Measurements from ENCODE around the gene PIGK. TPM values are rescaled to one million over a fixed set of nuclear protein-coding genes. Genes with fewer than 3 reads are reported as not detected.
A peak's percentile ranks its signal among the peaks of the same experiment; 100 is the strongest.
"Not testable (repeated sequence)": the region's sequence is repeated elsewhere in the genome, so short reads cannot be mapped to it uniquely, and the experiment has no call there.

The PIGK gene
- total RNA-seq, result 32.5 TPM

DNA sequence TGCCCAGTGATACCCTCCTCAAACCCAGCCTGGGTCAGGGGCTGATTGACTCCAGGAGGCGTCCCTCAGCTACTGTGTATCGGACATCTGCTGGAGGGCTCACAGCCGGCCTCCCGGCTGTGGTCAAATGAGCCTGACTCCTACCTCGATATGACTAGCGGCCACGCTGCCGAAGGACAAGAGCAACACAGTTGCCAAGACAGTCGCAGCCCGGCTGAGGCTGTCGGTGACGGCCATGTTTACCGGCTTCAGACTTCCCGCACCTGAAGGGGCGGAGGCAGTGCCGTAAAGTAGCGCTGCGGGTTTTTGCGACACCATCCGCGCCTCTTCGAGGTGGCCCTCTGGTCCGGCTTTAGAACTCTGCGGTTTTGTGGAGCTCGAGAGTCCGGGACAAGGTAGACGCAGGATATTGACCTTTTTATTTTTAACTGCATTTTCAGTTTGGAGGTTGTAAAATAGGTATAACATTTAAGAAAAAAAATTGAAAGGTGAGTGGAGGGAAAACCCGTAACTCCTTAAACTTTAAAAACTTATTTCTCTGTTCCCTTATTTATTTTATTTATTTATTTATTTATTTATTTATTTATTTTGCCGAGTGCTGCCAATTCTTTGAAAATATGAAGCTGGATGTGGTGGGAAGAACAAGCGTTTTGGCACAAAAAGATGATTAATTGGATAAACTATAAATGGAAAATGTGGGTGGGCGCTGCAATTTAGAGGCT is at the start of gene PIGK:
Gene PIGK, minus strand, starts transcription at position 265 of the 722 bp plus-strand sequence. Its CDS starts 28 bp downstream, at position 237.
- peak; percentile 92 for DNase-seq (ENCODE audit: low spot score)

DNA sequence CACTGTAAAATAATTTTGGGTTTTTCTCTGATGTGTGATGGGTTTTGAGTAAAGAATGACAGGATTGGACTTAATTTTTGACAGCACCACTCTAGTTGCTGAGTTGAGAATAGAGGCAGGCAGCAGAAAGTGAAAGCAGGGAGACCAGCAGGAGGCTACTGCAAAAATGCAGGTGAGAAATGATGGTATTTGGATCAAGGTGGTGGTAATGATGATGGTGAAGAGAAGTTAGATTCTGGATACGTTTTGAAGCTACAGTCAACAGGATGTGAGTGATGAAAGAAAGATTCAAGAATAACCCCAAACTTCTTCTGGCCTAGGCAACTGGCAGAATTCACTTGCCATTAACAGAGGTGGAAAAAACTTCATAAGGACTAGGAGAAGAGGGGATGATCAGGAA is 47.8 kb upstream of the PIGK start:
- DNase-seq (ENCODE audit: low spot score), result no peak

DNA sequence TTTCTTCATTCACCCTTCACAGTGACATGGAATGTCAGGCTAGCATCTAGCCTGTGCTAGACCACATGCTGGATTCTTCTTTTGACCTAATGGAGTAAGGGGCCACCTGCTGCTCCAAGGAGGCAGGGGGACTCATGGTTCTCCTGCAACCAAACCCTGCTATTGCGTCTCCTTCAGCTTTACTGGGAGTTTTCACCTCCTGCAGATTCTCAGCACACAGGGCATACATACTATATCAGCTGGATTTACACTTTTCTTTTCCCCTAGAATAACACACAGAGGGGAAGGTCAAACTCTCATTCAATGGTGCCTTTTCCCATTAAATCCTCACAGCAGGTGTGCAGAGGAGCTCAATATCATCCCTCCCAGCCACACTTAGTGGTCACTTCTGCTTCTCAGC is 46.0 kb upstream of the PIGK start:
- DNase-seq (ENCODE audit: low spot score), result no peak

DNA sequence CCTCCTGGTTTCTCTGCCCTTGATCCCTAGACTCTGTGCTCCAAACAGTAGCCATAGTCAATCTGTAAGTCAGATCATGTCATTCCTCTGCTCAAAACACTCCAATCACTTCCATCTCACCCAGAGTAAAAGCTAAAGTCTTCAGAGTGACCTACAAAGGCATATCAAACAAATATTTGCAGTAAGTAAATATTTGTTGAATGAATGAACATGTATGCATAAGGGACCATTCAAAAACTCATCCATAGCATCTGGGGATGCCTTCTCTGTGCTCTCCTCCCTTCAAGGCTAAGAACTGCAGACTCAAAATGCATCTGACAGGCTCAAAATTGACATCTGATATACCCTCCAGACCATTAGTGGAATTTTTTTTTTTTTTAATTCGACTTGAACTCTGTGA is 44.5 kb upstream of the PIGK start:
- DNase-seq (ENCODE audit: low spot score), result no peak

DNA sequence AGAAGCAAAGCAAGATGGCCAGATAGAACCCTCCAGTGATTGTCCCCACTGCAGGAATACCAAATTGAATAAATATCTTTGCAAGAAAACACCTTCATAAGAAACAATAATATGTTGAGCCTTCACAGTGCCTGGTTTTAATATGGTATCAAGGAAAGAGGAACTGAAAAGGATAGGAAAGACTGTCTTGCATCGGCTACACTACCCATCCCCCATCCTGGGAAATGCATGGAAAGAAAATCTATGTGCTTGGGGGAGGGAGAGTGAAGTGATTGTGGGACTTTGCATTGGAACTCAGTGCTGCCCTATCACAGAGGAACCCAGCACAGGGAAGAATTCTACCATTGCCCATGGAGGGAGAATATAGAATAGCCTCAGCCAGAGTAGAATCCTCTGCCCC is 34.0 kb upstream of the PIGK start:
- DNase-seq (ENCODE audit: low spot score), result no peak

DNA sequence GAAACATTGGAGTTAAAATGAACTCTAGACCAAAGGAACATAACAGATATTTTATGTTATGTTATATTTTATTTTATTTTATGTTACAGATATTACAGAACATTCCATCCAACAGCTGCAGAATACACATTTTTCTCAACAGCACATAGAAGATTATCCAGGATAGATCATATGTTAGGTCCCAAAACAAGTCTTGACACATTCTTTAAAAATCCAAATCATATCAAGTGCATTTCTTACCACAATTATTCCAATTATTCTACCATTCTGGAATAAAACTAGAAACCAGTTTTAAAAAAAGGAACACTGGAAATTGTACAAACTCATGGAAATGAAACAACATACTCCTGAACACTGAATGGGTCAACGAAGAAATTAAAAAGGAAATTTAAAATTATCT is 30.9 kb upstream of the PIGK start:
- no peak for DNase-seq (ENCODE audit: low spot score)

DNA sequence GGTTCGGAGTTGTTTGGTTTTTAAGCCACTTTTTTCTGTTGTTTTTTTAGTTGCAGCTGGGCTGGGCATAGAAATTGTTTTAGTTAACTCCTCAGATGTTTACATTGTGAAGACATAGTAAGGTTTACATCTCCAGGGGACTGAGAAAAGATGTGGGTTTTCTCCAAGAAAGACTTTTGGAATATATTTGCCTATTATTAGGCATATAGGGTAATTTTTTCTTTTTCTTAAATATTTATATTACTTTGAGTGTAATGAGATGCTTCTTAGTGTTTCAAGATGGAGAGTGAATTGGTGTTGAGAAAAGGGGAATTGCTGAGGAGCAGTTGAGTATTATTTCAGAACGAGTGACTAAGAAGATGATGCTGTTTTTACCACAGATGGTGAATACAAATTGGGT is 26.6 kb upstream of the PIGK start:
- DNase-seq (ENCODE audit: low spot score), result no peak

DNA sequence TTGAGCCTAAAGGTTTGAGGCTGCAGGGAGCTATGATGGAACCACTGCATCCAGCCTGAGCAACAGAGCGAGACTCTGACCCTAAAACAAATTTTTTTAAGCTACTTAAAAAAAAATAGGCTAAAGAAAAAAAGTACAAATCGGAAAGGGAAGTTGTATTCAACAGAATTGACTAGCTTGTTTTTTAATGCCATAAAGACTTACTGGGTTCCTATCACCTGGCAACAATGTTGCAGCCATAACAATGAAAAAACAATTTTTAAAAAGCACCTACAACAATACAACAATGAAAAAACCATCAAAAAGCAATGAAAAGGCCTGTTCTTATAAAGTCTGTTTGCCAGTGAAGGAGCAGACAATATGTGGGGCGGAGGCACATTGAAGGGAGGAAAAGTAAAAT is 20.1 kb upstream of the PIGK start:
- no peak for DNase-seq (ENCODE audit: low spot score)

DNA sequence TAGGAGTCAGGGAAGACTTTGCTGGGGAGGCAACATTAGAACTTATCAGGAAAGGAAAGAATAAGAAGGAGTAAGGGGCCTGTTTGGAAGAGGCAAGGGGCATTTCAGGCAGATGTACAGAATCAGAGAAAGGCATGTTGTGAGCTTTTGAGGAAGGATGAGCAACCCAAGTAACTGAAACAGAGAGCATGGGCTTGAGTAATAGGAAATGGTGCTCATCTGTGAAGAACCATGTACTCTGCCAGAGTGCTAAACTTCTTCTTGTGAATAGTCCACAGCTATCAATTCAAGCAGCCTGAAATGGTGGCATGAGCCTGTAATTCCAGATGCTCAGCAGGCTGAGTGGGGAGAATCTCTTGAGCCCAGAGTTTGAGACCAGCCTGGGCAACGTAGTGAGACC is 19.2 kb upstream of the PIGK start:
- DNase-seq (ENCODE audit: low spot score), result no peak

DNA sequence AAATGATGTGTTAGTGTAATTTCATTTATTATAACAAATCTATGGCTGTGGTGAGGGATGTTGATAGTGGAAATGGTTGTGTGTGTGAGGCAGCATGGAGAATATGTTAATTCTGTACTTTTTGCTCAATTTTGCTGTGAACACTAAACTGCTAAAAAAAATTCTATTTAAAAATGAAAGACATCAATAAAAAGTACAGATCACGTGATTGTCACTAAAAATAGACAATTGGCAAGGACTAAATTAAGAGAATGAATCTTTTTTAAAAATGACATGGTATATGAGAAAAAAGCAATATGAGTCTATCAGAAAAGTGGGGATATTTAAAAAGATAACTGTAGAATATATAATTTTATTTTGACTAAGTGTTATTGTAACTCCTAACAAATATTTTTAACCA is 15.7 kb upstream of the PIGK start:
- no peak for DNase-seq (ENCODE audit: low spot score)

DNA sequence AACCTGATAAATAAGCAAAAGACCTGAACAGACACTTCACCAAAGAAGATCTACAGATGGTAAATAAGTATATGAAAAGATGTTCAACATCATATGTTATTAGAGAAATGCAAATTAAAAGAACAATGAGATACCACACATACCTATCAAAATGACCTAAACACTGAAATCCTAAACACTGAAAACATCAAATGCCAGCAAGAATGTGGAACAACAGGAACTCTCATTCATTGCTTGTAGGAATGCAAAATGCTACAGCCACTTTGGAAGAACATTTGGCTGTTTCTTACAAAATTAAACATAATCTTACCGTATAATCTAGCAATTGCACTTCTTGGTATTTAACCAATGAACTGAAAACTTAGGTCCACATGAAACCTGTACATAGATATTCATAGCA is 14.9 kb upstream of the PIGK start:
- DNase-seq (ENCODE audit: low spot score), result no peak

DNA sequence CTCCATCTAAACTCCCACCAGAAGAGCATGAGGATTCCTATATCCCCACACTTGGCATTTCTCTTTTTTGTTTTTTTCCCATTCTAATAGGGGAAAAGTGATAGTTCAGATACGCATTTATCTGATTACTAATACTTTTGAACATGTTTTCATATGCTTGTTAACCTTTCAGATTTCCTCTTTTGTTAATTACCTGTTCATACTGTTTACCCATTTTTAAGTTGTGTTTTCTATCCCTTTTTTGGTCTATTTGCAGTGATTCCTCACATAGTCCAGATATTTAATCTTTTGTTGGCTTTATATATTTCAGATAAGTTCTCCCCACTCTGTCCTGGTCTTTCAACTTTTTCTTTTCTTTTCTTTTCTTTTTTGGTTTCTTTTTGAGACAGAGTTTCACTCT is 13.6 kb upstream of the PIGK start:
- no peak for DNase-seq (ENCODE audit: low spot score)

DNA sequence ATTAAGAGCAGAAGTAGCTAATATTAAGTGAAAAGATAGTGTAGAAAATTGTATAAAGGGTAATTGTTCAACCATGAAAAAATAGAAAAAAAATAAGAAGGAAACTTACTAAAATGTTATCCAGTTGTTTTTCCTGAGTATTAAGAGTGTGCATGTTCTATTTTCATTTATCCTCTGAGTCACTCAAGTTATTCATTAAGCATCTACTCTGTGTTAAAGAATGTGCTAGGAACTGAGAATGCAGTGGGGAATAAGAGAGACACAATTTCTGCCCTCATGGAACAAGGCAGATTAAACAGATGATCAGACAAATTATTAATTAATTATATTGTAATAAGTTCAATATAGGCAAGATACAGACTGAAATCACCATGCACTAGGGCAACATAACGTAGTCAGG is 10.8 kb upstream of the PIGK start:
- no peak for DNase-seq (ENCODE audit: low spot score)

DNA sequence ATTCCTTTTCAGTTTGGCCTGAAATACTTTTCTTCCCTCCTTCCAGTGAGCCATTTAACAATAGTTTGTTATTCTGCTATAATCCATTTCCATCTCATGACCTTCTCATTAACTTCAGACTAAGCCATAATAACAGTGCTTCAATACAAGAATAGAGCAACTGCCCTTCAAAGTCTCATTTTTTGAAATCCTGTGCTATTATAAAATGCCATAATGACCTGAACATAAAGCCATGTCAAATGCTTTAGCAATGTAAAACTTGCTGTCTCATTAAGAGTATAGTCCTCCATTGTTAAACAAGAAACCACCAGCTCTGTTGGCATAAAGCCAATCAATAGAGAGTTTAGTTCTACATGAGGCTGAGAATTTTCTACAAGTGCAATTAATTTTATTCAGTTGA is 9.6 kb upstream of the PIGK start:
- DNase-seq (ENCODE audit: low spot score), result no peak

DNA sequence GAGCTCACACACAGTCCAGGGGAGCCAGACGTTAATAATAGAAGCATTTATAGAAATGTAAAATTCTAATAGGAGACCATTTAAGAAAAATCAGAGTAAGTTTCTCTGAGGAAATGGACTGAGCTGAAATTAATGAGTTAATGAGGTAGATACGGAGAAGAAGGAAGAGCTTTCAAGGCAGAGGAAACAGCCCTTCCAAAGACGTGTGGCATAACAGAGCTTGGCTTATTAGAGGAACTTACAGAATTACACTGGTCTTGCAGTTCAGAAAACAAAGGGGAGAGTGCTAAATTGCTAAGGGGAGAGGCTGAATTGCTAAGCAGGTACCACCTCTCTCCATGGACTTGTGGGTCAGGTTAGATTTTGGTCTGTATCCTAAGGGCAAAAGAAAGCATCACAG is 8.2 kb upstream of the PIGK start:
- DNase-seq (ENCODE audit: low spot score), result no peak

DNA sequence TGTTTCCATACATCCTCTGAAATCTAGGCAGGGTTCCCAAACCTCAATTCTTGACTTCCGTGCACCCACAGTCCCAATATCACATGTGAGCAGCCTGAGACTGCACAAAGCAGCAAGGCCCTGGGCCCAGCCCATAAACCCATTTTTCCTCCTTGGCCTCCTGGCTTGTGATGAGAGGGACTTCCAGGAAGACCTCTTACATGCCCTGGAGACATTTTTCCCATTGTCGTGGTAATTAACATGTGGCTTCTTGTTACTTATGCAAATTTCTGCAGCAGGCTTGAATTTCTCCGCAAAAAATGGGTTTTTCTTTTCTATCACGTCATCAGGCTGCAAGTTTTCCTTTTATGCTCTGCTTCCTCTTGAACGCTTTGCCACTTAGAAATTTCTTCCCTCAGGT is 3.3 kb upstream of the PIGK start:
- DNase-seq (ENCODE audit: low spot score), result no peak

DNA sequence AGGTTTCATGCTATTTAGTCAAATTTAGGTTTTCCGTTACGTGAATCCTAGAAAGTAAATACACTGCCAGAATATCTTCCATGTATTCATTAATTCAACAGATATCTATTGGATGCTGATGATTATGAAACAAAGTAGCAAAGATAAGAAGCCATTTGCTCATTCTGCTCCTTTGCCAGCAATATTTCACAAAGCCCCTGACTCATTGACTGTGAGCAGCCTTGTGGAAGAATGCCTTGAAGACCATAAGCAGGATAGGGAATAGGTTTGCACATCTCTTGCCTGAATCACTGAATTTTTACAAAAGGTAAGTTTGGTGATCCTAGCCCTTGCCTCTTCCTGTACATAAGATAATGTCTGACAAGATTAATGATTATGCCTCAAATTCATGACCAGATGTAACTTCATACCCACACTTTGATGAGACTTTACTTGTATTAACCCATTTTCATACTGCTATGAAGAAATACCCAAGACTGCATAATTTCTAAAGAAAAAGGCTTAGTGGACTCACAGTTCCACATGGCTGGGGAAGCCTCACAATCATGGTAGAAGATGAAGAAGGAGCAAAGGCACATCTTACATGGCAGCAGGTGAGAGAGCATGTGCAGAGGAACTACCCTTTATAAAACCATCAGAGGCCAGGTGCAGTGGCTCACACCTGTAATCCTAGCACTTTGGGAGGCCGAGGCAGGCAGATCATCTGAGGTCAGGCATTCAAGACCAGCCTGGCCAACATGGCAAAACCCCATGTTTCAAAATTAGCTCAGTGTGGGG is 1.6 kb upstream of the PIGK start:
- DNase-seq (ENCODE audit: low spot score), result no peak

DNA sequence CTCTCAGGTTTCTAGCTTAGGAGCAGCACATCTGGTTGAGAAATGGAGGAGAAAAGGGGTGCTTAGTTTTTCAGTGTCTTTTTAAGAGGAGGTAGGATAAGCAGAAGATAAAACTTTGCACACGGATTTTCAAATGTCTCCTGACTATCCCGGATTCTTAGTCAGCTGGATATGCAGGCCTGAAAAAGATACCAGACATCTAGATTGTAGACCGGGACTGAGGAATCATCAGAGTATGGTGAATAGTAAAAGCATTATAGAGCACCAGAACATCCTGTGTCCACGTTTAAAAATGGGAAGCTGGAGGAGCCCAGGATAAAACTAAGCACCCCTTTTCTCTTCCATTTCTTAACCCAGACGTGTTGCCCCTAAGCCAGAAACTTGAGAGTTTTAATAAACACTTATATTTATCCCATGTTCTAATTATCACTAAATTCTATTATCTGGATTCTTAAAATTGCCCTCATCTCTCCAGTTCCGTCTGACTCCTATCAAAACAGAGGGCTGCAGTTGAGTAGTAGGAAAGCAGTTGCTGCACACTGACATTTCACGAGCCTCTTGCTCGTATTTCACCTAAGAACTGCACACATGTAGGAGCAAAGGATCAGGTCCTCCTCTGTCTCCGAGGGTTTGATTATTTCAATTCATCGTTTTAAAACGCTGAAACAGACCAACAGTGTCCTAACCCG is 609 bp downstream of the PIGK start:
- no peak for DNase-seq (ENCODE audit: low spot score)

DNA sequence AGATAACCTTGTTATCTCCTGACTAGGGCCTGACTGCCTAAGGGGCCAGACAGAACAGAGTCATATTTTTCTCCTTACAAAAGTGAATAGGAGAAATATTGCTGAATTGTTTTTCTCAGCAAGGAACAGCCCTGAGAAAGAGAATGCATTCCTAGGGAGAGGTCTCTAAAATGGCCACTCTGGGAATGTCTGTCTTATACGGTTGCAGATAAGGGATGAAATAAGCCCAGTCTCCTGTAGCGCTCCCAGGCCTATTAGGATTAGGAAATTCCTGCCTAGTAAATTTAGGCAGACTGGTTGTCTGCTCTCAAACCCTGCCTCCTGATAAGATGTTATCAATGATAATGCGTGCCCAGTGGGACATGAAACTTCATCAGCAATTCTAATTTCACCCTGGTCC is 15.2 kb downstream of the PIGK start:
- not testable (repeated sequence) for DNase-seq (ENCODE audit: low spot score)

DNA sequence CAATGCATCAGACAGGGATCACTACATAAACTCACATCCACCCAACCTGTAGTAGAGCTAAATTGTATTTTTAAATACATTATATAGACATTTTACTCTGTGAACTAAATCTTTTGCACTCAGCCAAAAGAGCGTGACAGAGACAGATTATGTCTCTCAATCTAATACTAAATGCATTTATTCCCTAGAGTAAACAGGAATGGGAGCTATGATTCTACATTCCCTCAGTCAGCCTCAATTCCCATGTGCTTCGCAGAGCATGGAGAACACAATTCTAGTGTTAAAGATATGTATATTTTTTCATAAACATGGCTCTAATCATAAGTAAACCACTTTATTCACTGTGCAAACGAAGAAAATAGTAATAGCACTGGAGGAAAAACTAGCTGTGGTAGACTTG is 16.5 kb downstream of the PIGK start:
- DNase-seq (ENCODE audit: low spot score), result no peak

DNA sequence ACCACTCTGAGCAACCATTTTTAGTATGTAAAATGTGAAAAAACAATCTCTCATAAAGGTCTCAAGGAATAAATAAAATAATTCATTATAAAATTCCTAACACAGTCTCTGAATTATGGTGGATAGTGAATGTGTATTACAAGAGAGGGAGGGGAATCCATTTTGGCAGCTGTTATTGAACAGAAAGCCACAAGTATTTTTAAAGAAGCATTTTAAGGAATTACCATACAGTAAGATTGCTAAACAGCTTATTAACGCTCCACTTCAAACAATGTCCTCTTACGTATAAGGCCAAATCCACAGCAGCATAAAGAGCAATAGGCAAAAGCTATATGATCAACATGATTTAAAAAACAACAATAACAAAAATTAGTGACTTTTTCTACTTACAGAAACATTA is 18.4 kb downstream of the PIGK start:
- DNase-seq (ENCODE audit: low spot score), result no peak

DNA sequence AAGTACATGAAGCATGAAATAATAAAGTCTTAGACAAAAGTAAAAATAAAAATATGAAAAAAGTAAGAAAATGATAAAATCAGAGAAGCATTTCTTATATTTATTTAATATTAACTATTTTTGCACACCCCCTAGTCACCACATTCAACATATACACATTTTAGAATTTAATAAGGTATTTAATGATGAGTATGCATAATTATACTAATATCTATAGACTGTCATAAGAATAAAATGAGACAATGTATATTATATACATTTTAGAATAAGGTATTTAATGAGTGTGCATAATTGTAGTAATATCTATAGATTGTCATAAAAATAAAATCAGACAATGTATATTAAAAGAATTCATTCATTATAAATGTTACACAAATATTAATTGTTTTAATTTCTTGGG is 18.9 kb downstream of the PIGK start:
- DNase-seq (ENCODE audit: low spot score), result no peak

DNA sequence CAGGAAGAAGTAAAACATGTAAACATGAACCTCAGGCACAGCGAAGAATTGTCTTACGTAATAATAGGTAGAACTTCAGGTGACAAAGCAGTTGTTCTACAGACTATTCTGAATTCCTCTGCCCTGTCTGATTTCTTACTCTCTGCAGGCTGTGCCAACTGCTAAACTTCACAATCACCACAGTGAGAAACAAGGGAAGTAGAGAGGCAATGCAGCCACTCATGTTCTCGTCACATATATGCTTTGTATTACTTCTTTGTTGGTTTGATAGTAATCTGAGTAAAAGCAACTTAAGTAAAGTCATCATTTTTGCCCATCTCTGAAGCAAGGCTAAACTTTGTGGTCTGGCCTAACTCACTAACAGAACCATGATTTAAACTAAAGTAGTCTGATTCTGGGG is 21.9 kb downstream of the PIGK start:
- DNase-seq (ENCODE audit: low spot score), result no peak
